K562 (cell line): Measurements from ENCODE around the gene PTRH1. TPM values are rescaled to one million over a fixed set of nuclear protein-coding genes. Genes with fewer than 3 reads are reported as not detected.
"Not testable (repeated sequence)": the region's sequence is repeated elsewhere in the genome, so short reads cannot be mapped to it uniquely, and the experiment has no call there.

Experiments
- ATAC-seq: fragments of 200-7000 bp; cut with Tn5 transposase; 3 replicates; pipeline ENCODE4 v1.9.1; 2020; ENCODE audit warnings: moderate library complexity
- BruUV-seq: library from RNA; stranded (reverse); fragments of 400-500 nt; replicated peaks from 2 replicates; lab custom pipeline; 2021; lab: Mats Ljungman, UMichigan
- CTCF ChIA-PET: fragments of 300-600 bp; formaldehyde crosslinking; extraction: SDS; loops from one replicate; lab custom pipeline; 2021; ENCODE audit warnings: low intra/inter-chr PET ratio; lab: Yijun Ruan, JAX
- POLR2A ChIA-PET: fragments of 300-600, 350-650 bp; sonication (Branson Sonifier 250); formaldehyde crosslinking; extraction: SDS; loops from one replicate; lab custom pipeline; 2021; ENCODE audit warnings: antibody characterized with exemption, inconsistent platforms; lab: Yijun Ruan, JAX
- DNase-seq, 4 experiments: peaks; one replicate each; pipeline versions ENCODE4 v3.0.0 to v3.0.0-alpha.2; 2011 to 2018; ENCODE audit warnings: low spot score in 3 of 4, mixed read lengths in 3 of 4; ENCODE audit errors: extremely low read depth in 1 of 4
- FAIRE-seq: peaks from 2 replicates; lab custom pipeline; 2011; peaks lifted over from hg19 to GRCh38; lab: Jason Lieb, UNC
- H2AFZ ChIP-seq: 2 replicates; pipeline ENCODE4 v1.6.0; 2011; ENCODE audit warnings: low read depth, low read length, control low read depth, inconsistent platforms
- H3K27ac ChIP-seq: fragments of 200-600 bp; 3 replicates; pipeline ENCODE4 v1.8.0; 2011; ENCODE audit warnings: low read depth, mild to moderate bottlenecking, control low read depth, inconsistent platforms, low read length, moderate library complexity, mixed read lengths; ENCODE audit errors: extremely low read depth
- H3K27me3 ChIP-seq, 2 experiments: fragments of 300-600 bp in 1 of 2; 2 replicates in 1 of 2; 3 replicates in 1 of 2; pipeline versions ENCODE4 v1.6.0 to v1.8.0; 2011; ENCODE audit warnings: inconsistent platforms in 2 of 2, low read length in 2 of 2, mild to moderate bottlenecking in 1 of 2, mixed read lengths in 1 of 2, moderate library complexity in 1 of 2; ENCODE audit not compliant: control insufficient read depth in 2 of 2, insufficient read depth in 2 of 2
- H3K36me3 ChIP-seq: fragments of 300-600 bp; 3 replicates; pipeline ENCODE4 v1.8.0; 2011; ENCODE audit warnings: mild to moderate bottlenecking, low read length, inconsistent platforms; ENCODE audit not compliant: control insufficient read depth, insufficient read depth
- H3K4me1 ChIP-seq, 2 experiments: fragments of 200-600 bp in 1 of 2; replicated peaks in 1 of 2; 2 replicates in 1 of 2; 3 replicates in 1 of 2; pipeline versions ENCODE4 v1.5.1 to v1.8.0; 2011; ENCODE audit warnings: inconsistent platforms in 2 of 2, low read length in 2 of 2, mild to moderate bottlenecking in 1 of 2, mixed read lengths in 1 of 2, moderate library complexity in 1 of 2; ENCODE audit not compliant: control insufficient read depth in 2 of 2, insufficient read depth in 2 of 2
- H3K4me2 ChIP-seq: 2 replicates; pipeline ENCODE4 v1.6.1; 2011; ENCODE audit warnings: low read length, control low read depth, inconsistent platforms, mixed read lengths; ENCODE audit not compliant: insufficient read depth
- H3K4me3 ChIP-seq: fragments of 200-600 bp; sonication (generic), shearing (Covaris generic); 2 replicates; pipeline ENCODE4 v1.5.1; 2016; ENCODE audit warnings: control low read depth, inconsistent platforms
- H3K79me2 ChIP-seq: fragments of 200-600 bp; 3 replicates; pipeline ENCODE4 v1.8.0; 2011; ENCODE audit warnings: low read length, inconsistent platforms; ENCODE audit not compliant: control insufficient read depth, insufficient read depth
- H3K9ac ChIP-seq, 2 experiments: 2 replicates each; pipeline versions ENCODE4 v1.6.0 to v1.6.1; 2011; ENCODE audit warnings: low read depth in 2 of 2, low read length in 2 of 2, control low read depth in 1 of 2, inconsistent platforms in 1 of 2, mild to moderate bottlenecking in 1 of 2, mixed read lengths in 1 of 2; ENCODE audit not compliant: insufficient read depth in 1 of 2
- H3K9me1 ChIP-seq: one replicate; pipeline ENCODE4 v1.6.0; 2011; ENCODE audit warnings: inconsistent platforms, mild to moderate bottlenecking, low read length, moderate library complexity; ENCODE audit not compliant: control insufficient read depth, insufficient read depth
- H3K9me3 ChIP-seq: replicated peaks from 2 replicates; pipeline ENCODE4 v1.5.1; 2011; ENCODE audit warnings: low read depth, low read length, inconsistent platforms; ENCODE audit not compliant: control insufficient read depth, insufficient read depth
- H4K20me1 ChIP-seq: replicated peaks from 2 replicates; pipeline ENCODE4 v1.6.1; 2011; ENCODE audit warnings: low read length, inconsistent platforms, mixed read lengths; ENCODE audit not compliant: control insufficient read depth, insufficient read depth
- KDM5B ChIP-seq: fragments of 200-600 bp; sonication (generic); IDR thresholded peaks from 2 replicates; pipeline ENCODE4 v1.6.1; 2012; ENCODE audit warnings: low read depth, mild to moderate bottlenecking, moderate library complexity, low read length, control low read depth, inconsistent platforms; ENCODE audit not compliant: insufficient replicate concordance
- NFYB ChIP-seq: IDR thresholded peaks from 2 replicates; pipeline ENCODE4 v1.6.1; 2011; ENCODE audit warnings: mild to moderate bottlenecking, moderate library complexity; ENCODE audit not compliant: insufficient read length; ENCODE audit errors: extremely low read depth
- WGBS: fragments of 100-300 bp; shearing (Covaris generic); methylation state at CpG from one replicate; pipeline ENCODE4 v1.1.6; 2016; ENCODE audit warnings: low coverage, mixed read lengths; ENCODE audit not compliant: insufficient coverage; ENCODE audit errors: missing lambda C conversion rate; 5-methylcytosine and 5-hydroxymethylcytosine counted together
- in situ Hi-C: fragments of 300-500 bp; cut with MboI; formaldehyde crosslinking; loops from 4 replicates; pipeline ENCODE4 v1.15.0; 2018; ENCODE audit warnings: inconsistent platforms, mixed read lengths
- intact Hi-C: fragments of 100-400 bp; cut with micrococcal nuclease; formaldehyde crosslinking; loops from 2 replicates; pipeline ENCODE4 v1.14.2; 2022
- polyA plus RNA-seq, 8 experiments: library from polyadenylated mRNA; depleted of rRNA in 4 of 8; stranded (reverse) in 5 of 8; unstranded in 3 of 8; fragments of >200 nt; fragmentation: Nextera tagmentation in 2 of 8; fragmentation: Illumina TruSeq in 1 of 8; extraction: Ambion mirVana in 2 of 8; extraction: Trizol in 1 of 8; gene quantifications; 2 replicates each; pipeline versions ENCODE4 v1.2.1 to v1.2.3, GENCODE V29; 2011 to 2014; ENCODE audit warnings: inconsistent platforms in 1 of 8, missing spikeins in 1 of 8
- total RNA-seq, 7 experiments: library from RNA; depleted of rRNA in 6 of 7; stranded (reverse); fragments of >200 nt in 6 of 7; fragmentation: Illumina TruSeq in 2 of 7; extraction: Trizol in 2 of 7; gene quantifications; 2 replicates each; pipeline versions ENCODE4 v1.2.1 to v1.2.3, GENCODE V29; 2011 to 2021; ENCODE audit warnings: low replicate concordance in 1 of 7
- TF ChIP-seq, protein P1 (sequence below): fragments of 250-450 bp; sonication (Bioruptor Pico); IDR thresholded peaks from 2 replicates; pipeline ENCODE4 v1.8.0; 2021; ENCODE audit warnings: mild to moderate bottlenecking, moderate library complexity

PTRH1 gene
- total and polyA plus RNA-seq, 9 of the 15 experiments (the other 6 are each of a cell fraction or from before 2014, with no cell fraction given) = 0.63 to 43.1 (median 5.7) TPM

DNA sequence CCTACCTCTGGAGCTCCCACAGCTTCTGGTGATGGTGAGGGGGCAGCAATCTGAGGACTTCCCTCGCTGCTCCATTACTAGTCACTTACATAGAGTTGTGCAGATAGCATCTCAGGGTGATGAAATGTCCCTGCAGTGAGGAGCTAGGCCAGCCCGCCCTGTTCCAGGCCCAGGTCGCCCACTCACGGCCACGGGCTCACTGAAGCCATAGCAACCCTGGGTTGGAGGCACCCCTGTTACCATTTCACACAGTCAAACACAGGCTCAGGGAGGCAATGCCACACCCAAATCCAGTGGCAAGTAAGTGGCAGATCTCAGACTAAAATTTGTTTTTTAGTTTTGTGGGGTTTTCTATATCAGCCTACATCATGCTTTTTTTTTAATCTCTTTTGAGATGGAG is 43.4 kb upstream of the PTRH1 start (continued):
- TF ChIP-seq, protein P1, sequence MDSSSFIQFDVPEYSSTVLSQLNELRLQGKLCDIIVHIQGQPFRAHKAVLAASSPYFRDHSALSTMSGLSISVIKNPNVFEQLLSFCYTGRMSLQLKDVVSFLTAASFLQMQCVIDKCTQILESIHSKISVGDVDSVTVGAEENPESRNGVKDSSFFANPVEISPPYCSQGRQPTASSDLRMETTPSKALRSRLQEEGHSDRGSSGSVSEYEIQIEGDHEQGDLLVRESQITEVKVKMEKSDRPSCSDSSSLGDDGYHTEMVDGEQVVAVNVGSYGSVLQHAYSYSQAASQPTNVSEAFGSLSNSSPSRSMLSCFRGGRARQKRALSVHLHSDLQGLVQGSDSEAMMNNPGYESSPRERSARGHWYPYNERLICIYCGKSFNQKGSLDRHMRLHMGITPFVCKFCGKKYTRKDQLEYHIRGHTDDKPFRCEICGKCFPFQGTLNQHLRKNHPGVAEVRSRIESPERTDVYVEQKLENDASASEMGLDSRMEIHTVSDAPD (CRISPR knock-in tag) = no peak
- TF ChIP-seq NFYB (no peak), KDM5B (no peak)

DNA sequence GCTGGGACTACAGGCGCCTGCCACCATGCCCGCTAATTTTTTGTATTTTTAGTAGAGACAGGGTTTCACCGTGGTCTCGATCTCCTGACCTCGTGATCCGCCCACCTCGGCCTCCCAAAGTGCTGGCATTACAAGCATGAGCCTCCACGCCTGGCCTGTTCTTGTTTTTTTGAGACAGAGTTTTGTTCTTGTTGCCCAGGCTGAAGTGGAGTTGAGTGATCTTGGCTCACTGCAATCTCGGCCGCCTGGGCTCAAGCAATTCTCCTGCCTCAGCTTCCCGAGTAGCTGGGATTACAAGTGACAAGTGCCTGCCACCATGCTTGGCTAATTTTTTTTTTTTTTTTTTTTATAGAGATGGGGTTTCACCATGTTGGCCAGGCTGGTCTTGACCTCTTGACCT is 41.3 kb upstream of the PTRH1 start:
- H3K36me3 ChIP-seq, H3K4me3 ChIP-seq, H3K9me3 ChIP-seq, intact Hi-C loops, H3K9me1 ChIP-seq, H3K27ac ChIP-seq, BruUV-seq, DNase-seq, H3K9ac ChIP-seq, ATAC-seq, CTCF ChIA-PET, FAIRE-seq, H3K4me2 ChIP-seq, H3K79me2 ChIP-seq, H2AFZ ChIP-seq: not testable (repeated sequence)
- POLR2A ChIA-PET = interaction anchor here (0.6 to 1.7 kb wide), 3 partner anchors 11 to 420 kb away, joined by 3 read pairs; no protein-coding TSS in a partner anchor
- Histone ChIP-seq H3K27me3 (peaks cover 2 to 28% of the 10 kb centered on the region in 2 experiments; a peak in 3 of 5 replicates), H3K4me1 (peaks cover 9 to 26% of the 10 kb centered on the region in 2 experiments), H4K20me1 (peaks cover 14% of the 10 kb centered on the region)
- in situ Hi-C loops = loop anchor here (25.0 kb wide), 1 partner anchor 606 kb away; the partner anchor contains the start of gene URM1
- WGBS = 28% methylated on average over 11 of the region's 11 CpGs
